H9 (cell line): ENCODE measurements around the gene TRNAU1AP. TPM values are rescaled to one million over a fixed set of nuclear protein-coding genes. Genes with fewer than 3 reads are reported as not detected.
A peak's percentile ranks its signal among the peaks of the same experiment; 100 is the strongest.

Source experiments
- DNase-seq: peaks from one replicate; pipeline ENCODE4 v3.0.0-alpha.2; 2017
- H2AFZ ChIP-seq: one replicate; pipeline ENCODE4 v1.6.1; 2013; ENCODE audit warnings: mild to moderate bottlenecking, low read length, control low read depth, moderate library complexity
- H2AK5ac ChIP-seq: 2 replicates; pipeline ENCODE4 v1.6.1; 2013; ENCODE audit warnings: low read length, control low read depth, mixed read lengths; ENCODE audit not compliant: insufficient read length
- H2BK120ac ChIP-seq: one replicate; pipeline ENCODE4 v1.6.1; 2013; ENCODE audit warnings: low read depth, mild to moderate bottlenecking, low read length, control low read depth, inconsistent platforms; ENCODE audit not compliant: poor library complexity, severe bottlenecking
- H2BK12ac ChIP-seq: 2 replicates; pipeline ENCODE4 v1.6.1; 2013; ENCODE audit warnings: low read length, control low read depth, mixed read lengths, low read depth; ENCODE audit not compliant: insufficient read length
- H2BK15ac ChIP-seq: 2 replicates; pipeline ENCODE4 v1.6.1; 2013; ENCODE audit warnings: low read depth, low read length, control low read depth
- H2BK20ac ChIP-seq: one replicate; pipeline ENCODE4 v1.6.1; 2013; ENCODE audit warnings: low read depth, mild to moderate bottlenecking, low read length, control low read depth, inconsistent platforms; ENCODE audit not compliant: poor library complexity, severe bottlenecking
- H2BK5ac ChIP-seq: 2 replicates; pipeline ENCODE4 v1.6.1; 2013; ENCODE audit warnings: low read length, control low read depth, mixed read lengths; ENCODE audit not compliant: insufficient read length
- H3K14ac ChIP-seq: 2 replicates; pipeline ENCODE4 v1.6.1; 2013; ENCODE audit warnings: low read length, control low read depth; ENCODE audit not compliant: insufficient read depth
- H3K18ac ChIP-seq: 2 replicates; pipeline ENCODE4 v1.6.1; 2013; ENCODE audit warnings: low read depth, mild to moderate bottlenecking, mixed read lengths, low read length, control low read depth; ENCODE audit not compliant: insufficient read length
- H3K23ac ChIP-seq: 2 replicates; pipeline ENCODE4 v1.6.1; 2013; ENCODE audit warnings: low read length, control low read depth, mixed read lengths, low read depth; ENCODE audit not compliant: insufficient read length
- H3K23me2 ChIP-seq: 2 replicates; pipeline ENCODE4 v1.6.1; 2013; ENCODE audit warnings: low read depth, mild to moderate bottlenecking, mixed read lengths, low read length, control low read depth; ENCODE audit not compliant: insufficient read length, poor library complexity, severe bottlenecking
- H3K27ac ChIP-seq: 2 replicates; pipeline ENCODE4 v1.5.1; 2013; ENCODE audit warnings: low read length, control low read depth, mixed read lengths, low read depth; ENCODE audit not compliant: insufficient read length
- H3K27me3 ChIP-seq: 2 replicates; pipeline ENCODE4 v1.6.1; 2013; ENCODE audit warnings: low read length, control low read depth, inconsistent platforms; ENCODE audit not compliant: insufficient read depth
- H3K4ac ChIP-seq: 2 replicates; pipeline ENCODE4 v1.6.1; 2013; ENCODE audit warnings: low read depth, mild to moderate bottlenecking, control low read depth, inconsistent platforms, low read length, moderate library complexity
- H3K4me1 ChIP-seq: 2 replicates; pipeline ENCODE4 v1.6.1; 2013; ENCODE audit warnings: low read length, control low read depth, inconsistent platforms; ENCODE audit not compliant: insufficient read depth
- H3K4me2 ChIP-seq: 2 replicates; pipeline ENCODE4 v1.6.1; 2013; ENCODE audit warnings: low read length, control low read depth, mixed read lengths; ENCODE audit not compliant: insufficient read length, insufficient read depth
- H3K56ac ChIP-seq: 2 replicates; pipeline ENCODE4 v1.6.1; 2013; ENCODE audit warnings: low read depth, mild to moderate bottlenecking, mixed read lengths, low read length, control low read depth; ENCODE audit not compliant: insufficient read length
- H3K79me1 ChIP-seq: 2 replicates; pipeline ENCODE4 v1.6.1; 2013; ENCODE audit warnings: low read depth, mild to moderate bottlenecking, moderate library complexity, low read length, control low read depth, inconsistent platforms; ENCODE audit not compliant: insufficient read depth, poor library complexity, severe bottlenecking
- H3K79me2 ChIP-seq: 2 replicates; pipeline ENCODE4 v1.6.1; 2013; ENCODE audit warnings: low read length, control low read depth, inconsistent platforms; ENCODE audit not compliant: insufficient read depth
- H3K9ac ChIP-seq: 2 replicates; pipeline ENCODE4 v1.6.1; 2013; ENCODE audit warnings: low read length, control low read depth, mixed read lengths; ENCODE audit not compliant: insufficient read length; ENCODE audit errors: extremely low read depth
- H3K9me3 ChIP-seq: one replicate; pipeline ENCODE4 v1.6.1; 2013; ENCODE audit warnings: low read depth, low read length, inconsistent platforms; ENCODE audit not compliant: control insufficient read depth
- H3T11ph ChIP-seq: one replicate; pipeline ENCODE4 v1.6.1; 2013; ENCODE audit warnings: mild to moderate bottlenecking, low read length, control low read depth, inconsistent platforms
- H4K20me1 ChIP-seq: one replicate; pipeline ENCODE4 v1.6.1; 2013; ENCODE audit not compliant: control insufficient read depth, insufficient read length, insufficient read depth
- H4K5ac ChIP-seq: 2 replicates; pipeline ENCODE4 v1.6.1; 2013; ENCODE audit warnings: low read depth, mild to moderate bottlenecking, mixed read lengths, low read length, control low read depth; ENCODE audit not compliant: insufficient read length
- H4K8ac ChIP-seq: replicated peaks from 2 replicates; pipeline ENCODE4 v1.6.1; 2013; ENCODE audit warnings: low read length, control low read depth, mixed read lengths, low read depth; ENCODE audit not compliant: insufficient read length
- H4K91ac ChIP-seq: 2 replicates; pipeline ENCODE4 v1.6.1; 2013; ENCODE audit warnings: low read depth, mild to moderate bottlenecking, moderate library complexity, mixed read lengths, low read length, control low read depth; ENCODE audit not compliant: insufficient read length
- H3K27ac Mint-ChIP-seq, 3 experiments: 2 replicates in 2 of 3; 3 replicates in 1 of 3; pipeline ENCODE4 v1.8.0; 2020 to 2021; ENCODE audit warnings: mixed read lengths in 3 of 3, mild to moderate bottlenecking in 1 of 3, moderate library complexity in 1 of 3
- H3K27me3 Mint-ChIP-seq: 2 replicates; pipeline ENCODE4 v1.8.0; 2021; ENCODE audit warnings: low read depth, mild to moderate bottlenecking, moderate library complexity, mixed read lengths
- H3K36me3 Mint-ChIP-seq, 3 experiments: 2 replicates in 2 of 3; 3 replicates in 1 of 3; pipeline ENCODE4 v1.8.0; 2020 to 2021; ENCODE audit warnings: low read depth in 3 of 3, mixed read lengths in 3 of 3; ENCODE audit not compliant: insufficient read depth in 1 of 3
- H3K4me1 Mint-ChIP-seq, 2 experiments: 2 replicates each; pipeline ENCODE4 v1.8.0; 2020; ENCODE audit warnings: mixed read lengths in 2 of 2
- H3K4me3 Mint-ChIP-seq, 2 experiments: 2 replicates in 1 of 2; 3 replicates in 1 of 2; pipeline ENCODE4 v1.8.0; 2020 to 2021; ENCODE audit warnings: mild to moderate bottlenecking in 2 of 2, mixed read lengths in 2 of 2, moderate library complexity in 1 of 2
- H3K9me3 Mint-ChIP-seq, 2 experiments: 2 replicates in 1 of 2; 3 replicates in 1 of 2; pipeline ENCODE4 v1.8.0; 2020; ENCODE audit warnings: mild to moderate bottlenecking in 2 of 2, mixed read lengths in 2 of 2, moderate library complexity in 1 of 2
- CTCF ChIP-seq: fragments of 200-600 bp; sonication (generic); conservative IDR thresholded peaks from 3 replicates; pipeline ENCODE4 v1.8.0; 2021; ENCODE audit warnings: antibody characterized with exemption, mild to moderate bottlenecking
- WGBS: extraction: QIAGEN DNeasy Blood & Tissue Kit; methylation state at CpG from one replicate; pipeline ENCODE4 v1.1.7; 2013; ENCODE audit warnings: missing lambda C conversion rate, low lambda C conversion rate, mixed read lengths; ENCODE audit not compliant: insufficient read length; ENCODE audit errors: extremely low coverage; 5-methylcytosine and 5-hydroxymethylcytosine counted together
- total RNA-seq: library from RNA; stranded (reverse); gene quantifications from 2 replicates; pipeline ENCODE4 v1.2.1, GENCODE V29; 2021

Gene TRNAU1AP
- total RNA-seq, 1 experiment from 2014 or later = 45.0 TPM

GRCh38 chr1:28577052-28577678, 24.3 kb downstream of the TRNAU1AP start:
- H3K9me3 ChIP-seq = no peaks in the 10 kb centered on the region
- H3K4me1 ChIP-seq = no peaks in the 10 kb centered on the region
- no peaks in the 10 kb centered on the region for H4K20me1 ChIP-seq
- no peak overlapping the region for H3K9ac ChIP-seq
- no peak overlapping the region for H3K23ac ChIP-seq
- H3K4me2 ChIP-seq = no peak overlapping the region
- H3K23me2 ChIP-seq = peaks cover 12% of the 10 kb centered on the region
- H3K27ac Mint-ChIP-seq = peak overlapping the region in 1 of 3 experiments; percentile 93; a peak in 2 of 7 replicates
- H3K56ac ChIP-seq = no peak overlapping the region
- no peak overlapping the region for H2AFZ ChIP-seq
- H4K91ac ChIP-seq = no peak overlapping the region
- peaks cover 33 to 69% (median 45%) of the 10 kb centered on the region in 3 experiments for H3K36me3 Mint-ChIP-seq
- DNase-seq = peak; percentile 57
- H2BK120ac ChIP-seq = no peak overlapping the region
- no peak overlapping the region for H2BK20ac ChIP-seq
- no peak overlapping the region for H3K4me3 Mint-ChIP-seq
- H3K27ac ChIP-seq = no peak overlapping the region
- no peak overlapping the region for H2BK5ac ChIP-seq
- H2BK15ac ChIP-seq = no peak overlapping the region
- H3T11ph ChIP-seq = no peak overlapping the region
- no peak overlapping the region for H4K8ac ChIP-seq
- no peak overlapping the region for H2AK5ac ChIP-seq
- no peaks in the 10 kb centered on the region for H3K79me1 ChIP-seq
- no CpG with 5 or more reads among the region's 1 CpG for WGBS
- H3K14ac ChIP-seq = no peak overlapping the region
- no peak overlapping the region for H4K5ac ChIP-seq
- H3K4me1 Mint-ChIP-seq = peaks cover 13 to 16% of the 10 kb centered on the region in 2 experiments
- peaks cover 16% of the 10 kb centered on the region; the same call in 1 of the 2 replicates for H3K79me2 ChIP-seq
- no peaks in the 10 kb centered on the region for H3K27me3 ChIP-seq
- H3K4ac ChIP-seq = no peak overlapping the region
- no peaks in the 10 kb centered on the region for H3K27me3 Mint-ChIP-seq
- no peak overlapping the region for H2BK12ac ChIP-seq
- no peaks in the 10 kb centered on the region; a peak in 1 of 5 replicates for H3K9me3 Mint-ChIP-seq
- H3K18ac ChIP-seq = no peak overlapping the region
- TF ChIP-seq CTCF = no peak
